Testis (tissue), 3 donors: ENCODE results near the gene FKBP1B. TPM values are rescaled to one million over a fixed set of nuclear protein-coding genes. Genes with fewer than 3 reads are reported as not detected.

Experiments used
- DNase-seq: peaks from one replicate; pipeline ENCODE4 v3.0.0-alpha.2; 2019
- H3K27ac ChIP-seq, 2 donors: fragments of 200-600 bp; sonication (generic); one replicate each; pipeline ENCODE4 v1.5.1; 2019
- H3K27me3 ChIP-seq: fragments of 200-600 bp; sonication (generic); one replicate; pipeline ENCODE4 v1.5.1; 2019
- H3K36me3 ChIP-seq: fragments of 200-600 bp; sonication (generic); one replicate; pipeline ENCODE4 v1.5.1; 2017; ENCODE audit warnings: low read depth; ENCODE audit errors: missing control alignments
- H3K4me1 ChIP-seq: fragments of 200-600 bp; sonication (generic); one replicate; pipeline ENCODE4 v1.5.1; 2019
- H3K4me3 ChIP-seq, 2 donors: fragments of 200-600 bp; sonication (generic); one replicate each; pipeline ENCODE4 v1.5.1; 2017 to 2019
- H3K9me3 ChIP-seq: fragments of 200-600 bp; sonication (generic); one replicate; pipeline ENCODE4 v1.5.1; 2017
- CTCF ChIP-seq, 3 experiments: fragments of 450-650 bp in 2 of 3; fragments of 200-600 bp in 1 of 3; sonication (generic) in 1 of 3; IDR thresholded peaks; one replicate each; pipeline ENCODE4 v1.5.1; 2016 to 2019; ENCODE audit warnings: antibody characterized with exemption in 3 of 3, mild to moderate bottlenecking in 2 of 3, moderate library complexity in 1 of 3
- POLR2A ChIP-seq: fragments of 450-650 bp; IDR thresholded peaks from one replicate; pipeline ENCODE4 v1.6.1; 2017; ENCODE audit warnings: antibody characterized with exemption, mild to moderate bottlenecking, moderate library complexity
- WGBS, 2 donors: methylation state at CpG; one replicate each; pipeline ENCODE4 v1.1.5; 2018; 5-methylcytosine and 5-hydroxymethylcytosine counted together
- intact Hi-C: fragments of 100-400 bp; cut with DNase I; formaldehyde crosslinking; loops from one replicate; pipeline ENCODE4 v1.15.1; 2023; ENCODE audit warnings: low total_unique reads
- polyA plus RNA-seq: library from polyadenylated mRNA; stranded (reverse); fragments of 350-450 nt; fragmentation: Illumina TruSeq; extraction: RNeasy Lipid Tissue Mini Kit (QIAGEN cat#74804); gene quantifications from one replicate; pipeline ENCODE4 v1.2.3, GENCODE V29; 2014; ENCODE audit warnings: low read depth, low replicate concordance; ENCODE audit not compliant: insufficient read depth
- total RNA-seq, 2 donors: library from RNA; depleted of rRNA; stranded (reverse); fragments of >200 nt; gene quantifications; one replicate each; pipeline ENCODE4 v1.2.3, GENCODE V29; 2016

FKBP1B gene
- total and polyA plus RNA-seq, 3 donors from 2014 or later: 2.7 to 3.6 (median 3.0) TPM

GRCh38 chr2:24046599-24046929 is 3.0 kb upstream of the FKBP1B start:
- Histone ChIP-seq H3K27me3 (no peaks in the 10 kb centered on the region), H3K4me3 (peak overlapping the region; percentile 78 to 87), H3K36me3 (no peaks in the 10 kb centered on the region), H3K27ac (peak overlapping the region in 1 of 2 donors; percentile 56), H3K9me3 (no peaks in the 10 kb centered on the region), H3K4me1 (peaks cover 4% of the 10 kb centered on the region)
- no peak for DNase-seq
- intact Hi-C loops: no loop called here
- TF ChIP-seq POLR2A: no peak
- TF ChIP-seq CTCF (IDR thresholded peaks at IDR 0.05): no peak
- WGBS, 2 donors: 0 to 3% methylated on average over 2 of the region's 2 CpGs

- no peaks in the 10 kb centered on the region for H3K36me3 ChIP-seq
- peak within 1 kb of the TSS; percentile 28 to 56 for H3K27ac ChIP-seq
- peak; percentile 100 for DNase-seq
- peaks cover 4% of the 10 kb centered on the region for H3K4me1 ChIP-seq
- no peaks in the 10 kb centered on the region for H3K27me3 ChIP-seq
- peak within 1 kb of the TSS; percentile 78 to 87 for H3K4me3 ChIP-seq
- H3K9me3 ChIP-seq: no peaks in the 10 kb centered on the region
- intact Hi-C loops: no loop called here
- TF ChIP-seq CTCF (IDR thresholded peaks at IDR 0.05) (no peak), POLR2A (no peak)
- WGBS, 2 donors: 0 to 1% methylated on average over 32 to 38 of the region's 38 CpGs
These were observed 2.4 kb upstream of the FKBP1B start, which contains the start of gene WDCP for GRCh38 chr2:24046930-24047702. Gene WDCP (minus strand): TSS chr2:24047391. CDS start chr2:24039494, 7,897 bp downstream.

GRCh38 chr2:24047703-24048033 is 1.9 kb upstream of the FKBP1B start:
- no peaks in the 10 kb centered on the region for H3K36me3 ChIP-seq
- 19 to 37% methylated on average over 8 of the region's 8 CpGs for WGBS, 2 donors
- no peak for TF ChIP-seq POLR2A
- no peak for TF ChIP-seq CTCF (IDR thresholded peaks at IDR 0.05)
- DNase-seq: no peak
- intact Hi-C loops: no loop called here
- peak overlapping the region; percentile 1 to 78 for H3K4me3 ChIP-seq
- H3K27me3 ChIP-seq: no peaks in the 10 kb centered on the region
- H3K4me1 ChIP-seq: peaks cover 4% of the 10 kb centered on the region
- no peak overlapping the region for H3K27ac ChIP-seq
- H3K9me3 ChIP-seq: no peaks in the 10 kb centered on the region

GRCh38 chr2:24048769-24049484 is 614 bp upstream of the FKBP1B start:
- H3K27me3 ChIP-seq: no peaks in the 10 kb centered on the region
- H3K36me3 ChIP-seq: no peaks in the 10 kb centered on the region
- intact Hi-C loops: no loop called here
- WGBS, 2 donors: 11 to 20% methylated on average over 23 of the region's 23 CpGs
- peak overlapping the region; percentile 69 to 73 for H3K4me3 ChIP-seq
- no peak for TF ChIP-seq CTCF (IDR thresholded peaks at IDR 0.05)
- no peak for TF ChIP-seq POLR2A
- DNase-seq: no peak
- no peak overlapping the region for H3K27ac ChIP-seq
- peaks cover 4% of the 10 kb centered on the region for H3K4me1 ChIP-seq
- no peaks in the 10 kb centered on the region for H3K9me3 ChIP-seq
